Right atrium auricular region (tissue), 2 donors: ENCODE data around the gene BRPF3. TPM values are rescaled to one million over a fixed set of nuclear protein-coding genes. Genes with fewer than 3 reads are reported as not detected.

Source experiments
- DNase-seq: peaks from one replicate; pipeline ENCODE4 v3.0.0-alpha.2; 2019; ENCODE audit warnings: low spot score
- H3K27ac ChIP-seq, 2 donors: fragments of 200-600 bp; sonication (generic); 1 replicate in 1 of 2; 2 replicates in 1 of 2; pipeline ENCODE4 v1.5.1; 2016 to 2019
- H3K27me3 ChIP-seq, 2 donors: fragments of 200-600 bp; sonication (generic); one replicate each; pipeline versions ENCODE4 v1.5.1 to v1.6.0; 2017 to 2019
- H3K36me3 ChIP-seq: fragments of 200-600 bp; sonication (generic); one replicate; pipeline ENCODE4 v1.5.1; 2016
- H3K4me1 ChIP-seq, 2 donors: fragments of 200-600 bp; sonication (generic); one replicate each; pipeline versions ENCODE4 v1.5.1 to v1.6.0; 2017 to 2019
- H3K4me3 ChIP-seq, 2 donors: fragments of 200-600 bp; sonication (generic); 1 replicate in 1 of 2; 2 replicates in 1 of 2; pipeline ENCODE4 v1.5.1; 2017 to 2019; ENCODE audit warnings: mild to moderate bottlenecking in 1 of 2, moderate library complexity in 1 of 2
- H3K9me3 ChIP-seq, 2 donors: fragments of 200-600 bp; sonication (generic); one replicate each; pipeline ENCODE4 v1.5.1; 2019
- CTCF ChIP-seq, 2 donors: fragments of 200-600 bp; sonication (generic); IDR thresholded peaks; one replicate each; pipeline ENCODE4 v1.5.1; 2019; ENCODE audit warnings: antibody characterized with exemption in 2 of 2
- total RNA-seq, 2 donors: library from RNA; depleted of rRNA; stranded (reverse); fragments of >200 nt; gene quantifications; one replicate each; pipeline ENCODE4 v1.1.0, GENCODE V29; 2016

BRPF3 gene
- total RNA-seq, 2 donors from 2014 or later: 17.5 to 23.4 TPM

- peaks cover 65% of the 10 kb centered on the region for H3K36me3 ChIP-seq
- no peak for TF ChIP-seq CTCF (IDR thresholded peaks at IDR 0.05)
- no peak overlapping the region for H3K4me3 ChIP-seq
- H3K27ac ChIP-seq: no peak overlapping the region
- no peaks in the 10 kb centered on the region for H3K27me3 ChIP-seq
- H3K4me1 ChIP-seq: peaks cover 0 to 8% of the 10 kb centered on the region in 2 donors
- no peak for DNase-seq
- no peaks in the 10 kb centered on the region for H3K9me3 ChIP-seq
Observed at GRCh38 chr6:36220226-36220625, 23.7 kb downstream of the BRPF3 start.

- no peak overlapping the region for H3K4me3 ChIP-seq
- no peak for DNase-seq
- H3K4me1 ChIP-seq: peaks cover 0 to 8% of the 10 kb centered on the region in 2 donors
- H3K9me3 ChIP-seq: no peaks in the 10 kb centered on the region
- H3K27me3 ChIP-seq: no peaks in the 10 kb centered on the region
- H3K27ac ChIP-seq: no peak overlapping the region
- no peak for TF ChIP-seq CTCF (IDR thresholded peaks at IDR 0.05)
- H3K36me3 ChIP-seq: peaks cover 77% of the 10 kb centered on the region
Observed at GRCh38 chr6:36221674-36222073, 25.1 kb downstream of the BRPF3 start.

GRCh38 chr6:36222924-36223323 lies 26.4 kb downstream of the BRPF3 start:
- H3K27ac ChIP-seq: no peak overlapping the region
- no peak overlapping the region for H3K4me3 ChIP-seq
- no peaks in the 10 kb centered on the region for H3K9me3 ChIP-seq
- no peak for DNase-seq
- H3K4me1 ChIP-seq: peaks cover 0 to 8% of the 10 kb centered on the region in 2 donors
- peaks cover 78% of the 10 kb centered on the region for H3K36me3 ChIP-seq
- no peak for TF ChIP-seq CTCF (IDR thresholded peaks at IDR 0.05)
- H3K27me3 ChIP-seq: no peaks in the 10 kb centered on the region

DNA sequence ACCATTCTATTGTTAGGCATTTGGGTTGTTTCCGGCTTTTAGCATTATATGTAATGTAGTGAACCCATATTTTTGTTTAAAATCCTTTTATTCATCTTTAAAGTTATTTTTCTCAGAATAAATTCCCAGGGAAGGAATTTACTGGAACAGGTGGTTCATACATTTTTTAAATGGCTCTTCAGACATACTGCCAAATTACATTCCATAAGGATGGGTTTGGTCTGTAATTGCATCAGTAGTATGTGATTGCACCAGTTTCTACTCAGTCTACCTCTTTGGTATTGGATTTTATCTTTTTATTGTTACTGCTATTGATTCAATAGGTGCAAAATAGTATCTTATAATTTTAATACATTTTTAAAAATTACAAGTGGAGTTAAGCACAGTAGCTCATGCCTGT lies 27.2 kb downstream of the BRPF3 start:
- Histone ChIP-seq H3K4me1 (peaks cover 0 to 8% of the 10 kb centered on the region in 2 donors), H3K9me3 (no peaks in the 10 kb centered on the region), H3K27me3 (no peaks in the 10 kb centered on the region), H3K36me3 (peaks cover 78% of the 10 kb centered on the region), H3K4me3 (no peak overlapping the region), H3K27ac (no peak overlapping the region)
- no peak for TF ChIP-seq CTCF (IDR thresholded peaks at IDR 0.05)
- no peak for DNase-seq

DNA sequence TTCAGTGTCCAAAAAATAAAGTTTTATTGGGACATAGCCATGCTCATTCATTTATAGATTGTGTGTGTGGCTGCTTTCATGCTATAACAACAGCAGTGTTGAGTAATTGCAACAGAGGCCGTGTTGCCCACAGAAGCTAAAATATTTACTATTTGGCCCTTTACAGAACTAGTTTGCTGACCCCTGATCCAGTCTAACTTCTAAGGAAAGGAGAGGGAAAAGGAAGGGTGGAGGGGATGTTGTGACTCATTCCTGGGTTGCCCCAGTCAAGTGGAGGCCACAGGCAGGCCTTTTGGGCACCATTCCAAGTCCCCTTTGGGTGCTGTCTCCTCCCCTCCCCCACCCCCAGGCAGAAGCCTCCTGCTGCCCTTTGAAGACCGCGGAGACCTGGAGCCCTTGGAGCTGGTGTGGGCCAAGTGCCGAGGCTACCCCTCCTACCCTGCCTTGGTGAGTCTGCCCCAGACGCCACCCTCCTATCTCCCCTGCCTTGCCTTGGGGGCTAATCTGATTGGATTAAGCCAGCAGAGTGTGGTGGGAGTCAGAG lies 28.4 kb downstream of the BRPF3 start:
- H3K4me1 ChIP-seq: peaks cover 0 to 8% of the 10 kb centered on the region in 2 donors
- H3K36me3 ChIP-seq: peaks cover 78% of the 10 kb centered on the region
- DNase-seq: no peak
- no peaks in the 10 kb centered on the region for H3K9me3 ChIP-seq
- H3K4me3 ChIP-seq: no peak overlapping the region
- no peaks in the 10 kb centered on the region for H3K27me3 ChIP-seq
- no peak for TF ChIP-seq CTCF (IDR thresholded peaks at IDR 0.05)
- no peak overlapping the region for H3K27ac ChIP-seq

DNA sequence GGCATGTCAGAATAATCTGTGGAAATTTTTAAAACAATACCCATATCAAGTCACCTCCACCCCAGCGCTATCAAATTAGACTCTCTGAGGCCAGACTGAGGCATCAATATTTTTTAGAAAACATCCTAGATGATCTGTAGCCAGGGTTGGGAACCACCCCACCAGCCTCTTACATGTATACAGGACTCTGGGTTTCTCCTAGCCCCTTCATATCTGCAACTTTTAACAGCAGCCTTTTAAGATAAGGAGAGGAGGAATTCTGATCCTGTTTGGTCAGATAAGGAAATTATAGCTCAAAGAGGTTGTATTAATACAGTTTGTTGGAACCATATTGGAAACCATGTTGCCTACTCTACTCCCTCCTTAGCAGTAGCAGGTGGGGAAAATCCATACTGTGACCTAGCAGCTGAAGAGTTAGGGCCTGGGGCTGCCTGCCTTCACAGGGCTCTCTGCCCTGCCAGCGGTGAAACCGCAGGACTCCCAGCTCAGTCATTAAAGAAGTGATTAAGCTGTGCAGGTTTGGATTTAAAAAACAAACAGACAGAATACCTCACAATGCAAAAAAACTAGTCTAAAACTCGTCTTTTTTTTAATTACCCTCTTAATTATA lies 30.0 kb downstream of the BRPF3 start:
- Histone ChIP-seq H3K9me3 (no peaks in the 10 kb centered on the region), H3K27me3 (no peaks in the 10 kb centered on the region), H3K4me3 (no peak overlapping the region), H3K4me1 (peaks cover 0 to 8% of the 10 kb centered on the region in 2 donors), H3K27ac (no peak overlapping the region), H3K36me3 (peaks cover 91% of the 10 kb centered on the region)
- no peak for DNase-seq
- TF ChIP-seq CTCF (IDR thresholded peaks at IDR 0.05): no peak
